ENCODE measurements around the gene CAPZA2.

Gene CAPZA2

DNA sequence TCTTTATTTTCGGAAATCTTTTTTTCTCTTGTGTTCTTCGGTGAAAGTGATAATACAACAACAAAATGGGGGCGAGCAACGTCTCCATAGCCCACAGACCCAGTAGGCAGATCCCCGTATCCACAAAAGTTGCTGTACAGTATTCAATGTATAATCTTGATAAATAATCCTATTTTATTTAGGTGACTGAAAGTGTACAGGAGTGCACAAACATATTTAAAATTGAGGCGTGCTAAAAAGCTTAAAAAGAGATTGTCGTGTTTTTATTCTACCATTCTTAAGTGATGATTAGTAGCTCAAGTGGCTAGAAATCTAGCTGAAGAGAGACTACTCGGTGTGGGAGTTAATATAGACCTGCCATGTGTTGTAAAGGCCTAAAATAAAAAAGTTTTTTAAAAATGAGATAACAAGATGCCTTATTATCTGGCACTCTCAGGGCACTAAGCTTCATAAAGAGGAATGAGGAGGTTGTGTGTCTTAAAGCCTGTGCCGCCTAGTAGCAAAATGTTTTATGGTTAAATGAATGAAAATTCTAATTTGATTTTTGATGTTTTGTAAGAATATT, 1.6 kb downstream of the CAPZA2 start:
- TF ChIP-seq CEBPB (IDR thresholded peaks at IDR 0.05) (no peak), TCF12 (IDR thresholded peaks at IDR 0.05; ENCODE audit: low read depth) (no peak)

DNA sequence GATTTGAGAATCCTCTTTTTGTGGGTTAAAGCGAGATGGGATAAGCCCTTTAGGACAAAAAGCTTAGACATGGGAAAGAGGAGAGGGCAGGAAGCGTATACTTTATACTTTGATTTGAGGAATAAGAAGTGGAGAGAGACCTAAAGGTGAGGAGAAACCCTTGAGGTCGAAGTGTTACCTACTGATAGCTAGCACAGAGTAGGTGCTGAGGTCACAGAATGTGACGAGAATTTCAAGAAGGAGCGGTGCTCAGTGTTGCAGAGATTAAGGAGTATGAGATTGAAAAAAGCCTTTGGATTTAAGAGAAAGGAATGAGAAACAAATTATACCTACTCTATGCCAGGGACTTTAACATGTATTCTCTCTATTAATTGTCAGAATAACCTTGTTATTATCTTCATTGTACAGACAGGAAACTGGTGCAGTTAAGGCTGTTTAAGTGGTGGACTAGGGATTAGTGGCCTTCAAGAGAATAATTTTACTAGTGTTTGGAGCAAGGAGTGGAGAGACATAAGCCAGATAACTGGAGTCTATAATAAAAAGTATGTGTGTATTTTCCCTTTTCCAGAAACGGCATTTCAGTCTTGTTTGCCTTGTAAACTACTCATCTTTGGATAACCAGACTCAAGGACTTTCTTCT, 8.8 kb downstream of the CAPZA2 start:
- no peak for TF ChIP-seq RAD21 (IDR thresholded peaks at IDR 0.05; ENCODE audit: low read depth)
- TF ChIP-seq, protein P1, sequence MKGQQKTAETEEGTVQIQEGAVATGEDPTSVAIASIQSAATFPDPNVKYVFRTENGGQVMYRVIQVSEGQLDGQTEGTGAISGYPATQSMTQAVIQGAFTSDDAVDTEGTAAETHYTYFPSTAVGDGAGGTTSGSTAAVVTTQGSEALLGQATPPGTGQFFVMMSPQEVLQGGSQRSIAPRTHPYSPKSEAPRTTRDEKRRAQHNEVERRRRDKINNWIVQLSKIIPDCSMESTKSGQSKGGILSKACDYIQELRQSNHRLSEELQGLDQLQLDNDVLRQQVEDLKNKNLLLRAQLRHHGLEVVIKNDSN (IDR thresholded peaks at IDR 0.05), result no peak
- TF ChIP-seq EP300 (IDR thresholded peaks at IDR 0.05; ENCODE audit: borderline replicate concordance), result no peak
- TF ChIP-seq CEBPB (IDR thresholded peaks at IDR 0.05), result no peak
- TF ChIP-seq TAF1 (IDR thresholded peaks at IDR 0.05; ENCODE audit: low read depth), result no peak
- TF ChIP-seq CREB1 (IDR thresholded peaks at IDR 0.05; ENCODE audit: low read depth), result no peak
- no peak for TF ChIP-seq FOXM1 (IDR thresholded peaks at IDR 0.05; ENCODE audit: borderline replicate concordance, low read depth)
- TF ChIP-seq EGR1 (IDR thresholded peaks at IDR 0.05), result no peak
- TF ChIP-seq, protein P2, sequence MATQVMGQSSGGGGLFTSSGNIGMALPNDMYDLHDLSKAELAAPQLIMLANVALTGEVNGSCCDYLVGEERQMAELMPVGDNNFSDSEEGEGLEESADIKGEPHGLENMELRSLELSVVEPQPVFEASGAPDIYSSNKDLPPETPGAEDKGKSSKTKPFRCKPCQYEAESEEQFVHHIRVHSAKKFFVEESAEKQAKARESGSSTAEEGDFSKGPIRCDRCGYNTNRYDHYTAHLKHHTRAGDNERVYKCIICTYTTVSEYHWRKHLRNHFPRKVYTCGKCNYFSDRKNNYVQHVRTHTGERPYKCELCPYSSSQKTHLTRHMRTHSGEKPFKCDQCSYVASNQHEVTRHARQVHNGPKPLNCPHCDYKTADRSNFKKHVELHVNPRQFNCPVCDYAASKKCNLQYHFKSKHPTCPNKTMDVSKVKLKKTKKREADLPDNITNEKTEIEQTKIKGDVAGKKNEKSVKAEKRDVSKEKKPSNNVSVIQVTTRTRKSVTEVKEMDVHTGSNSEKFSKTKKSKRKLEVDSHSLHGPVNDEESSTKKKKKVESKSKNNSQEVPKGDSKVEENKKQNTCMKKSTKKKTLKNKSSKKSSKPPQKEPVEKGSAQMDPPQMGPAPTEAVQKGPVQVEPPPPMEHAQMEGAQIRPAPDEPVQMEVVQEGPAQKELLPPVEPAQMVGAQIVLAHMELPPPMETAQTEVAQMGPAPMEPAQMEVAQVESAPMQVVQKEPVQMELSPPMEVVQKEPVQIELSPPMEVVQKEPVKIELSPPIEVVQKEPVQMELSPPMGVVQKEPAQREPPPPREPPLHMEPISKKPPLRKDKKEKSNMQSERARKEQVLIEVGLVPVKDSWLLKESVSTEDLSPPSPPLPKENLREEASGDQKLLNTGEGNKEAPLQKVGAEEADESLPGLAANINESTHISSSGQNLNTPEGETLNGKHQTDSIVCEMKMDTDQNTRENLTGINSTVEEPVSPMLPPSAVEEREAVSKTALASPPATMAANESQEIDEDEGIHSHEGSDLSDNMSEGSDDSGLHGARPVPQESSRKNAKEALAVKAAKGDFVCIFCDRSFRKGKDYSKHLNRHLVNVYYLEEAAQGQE (IDR thresholded peaks at IDR 0.05; ENCODE audit: low read depth), result no peak
- TF ChIP-seq, protein P3, sequence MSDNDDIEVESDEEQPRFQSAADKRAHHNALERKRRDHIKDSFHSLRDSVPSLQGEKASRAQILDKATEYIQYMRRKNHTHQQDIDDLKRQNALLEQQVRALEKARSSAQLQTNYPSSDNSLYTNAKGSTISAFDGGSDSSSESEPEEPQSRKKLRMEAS (IDR thresholded peaks at IDR 0.05), result no peak
- TF ChIP-seq NFIC (IDR thresholded peaks at IDR 0.05), result no peak
- TF ChIP-seq ZBTB7A (IDR thresholded peaks at IDR 0.05; ENCODE audit: low read depth), result no peak
- TF ChIP-seq TEAD4 (IDR thresholded peaks at IDR 0.05), result no peak
- no peak for TF ChIP-seq TCF12 (IDR thresholded peaks at IDR 0.05; ENCODE audit: low read depth)
- no peak for TF ChIP-seq YY1 (IDR thresholded peaks at IDR 0.05; ENCODE audit: low read depth)

DNA sequence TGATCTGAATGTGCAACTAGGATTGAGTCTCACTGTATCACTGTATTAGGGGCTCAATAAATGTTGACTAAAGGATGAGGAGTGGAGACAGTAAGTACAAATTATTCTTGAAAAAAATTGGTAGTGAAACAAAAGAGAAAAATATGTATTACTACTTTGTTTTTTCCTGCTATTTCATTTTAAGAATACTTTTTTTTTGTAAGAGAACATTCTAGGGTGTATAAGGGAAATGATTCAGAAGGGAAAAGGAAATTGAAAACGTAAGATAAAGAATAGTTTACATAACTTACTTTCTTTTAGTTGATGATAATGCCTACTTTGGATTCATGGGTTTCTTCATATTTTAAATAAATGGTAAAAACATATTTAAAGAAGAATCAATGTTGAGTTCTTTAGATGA, 9.6 kb downstream of the CAPZA2 start:
- TF ChIP-seq EP300 (IDR thresholded peaks at IDR 0.05; ENCODE audit: borderline replicate concordance) (no peak), RAD21 (IDR thresholded peaks at IDR 0.05; ENCODE audit: low read depth) (no peak), EGR1 (IDR thresholded peaks at IDR 0.05) (no peak)
- TF ChIP-seq, protein P2 (IDR thresholded peaks at IDR 0.05; ENCODE audit: low read depth), result no peak

DNA sequence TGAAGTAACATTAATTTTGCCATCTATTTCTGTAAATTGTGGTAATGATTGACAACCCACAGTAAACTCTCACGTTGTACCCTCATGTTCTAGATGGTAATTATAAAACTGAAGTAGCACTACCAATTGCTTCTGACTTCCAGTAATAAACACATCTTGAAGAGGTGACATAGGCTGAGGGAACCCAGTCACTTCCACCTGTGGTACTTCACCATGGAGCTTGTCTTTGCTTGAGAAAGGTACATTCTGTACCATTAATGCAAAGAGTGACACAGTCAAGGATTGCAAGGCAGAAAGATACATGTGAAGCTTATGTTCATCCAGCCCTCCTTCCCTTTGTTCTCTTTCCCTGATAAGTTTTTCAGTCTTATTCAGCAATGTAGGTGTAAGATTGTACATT, 11.2 kb downstream of the CAPZA2 start:
- TF ChIP-seq NFIC (IDR thresholded peaks at IDR 0.05), result no peak
- TF ChIP-seq, protein P2 (IDR thresholded peaks at IDR 0.05; ENCODE audit: low read depth), result no peak
- TF ChIP-seq, protein P1 (IDR thresholded peaks at IDR 0.05), result no peak
- no peak for TF ChIP-seq RAD21 (IDR thresholded peaks at IDR 0.05; ENCODE audit: low read depth)
- TF ChIP-seq CREB1 (IDR thresholded peaks at IDR 0.05; ENCODE audit: low read depth), result no peak
- TF ChIP-seq, protein P3 (IDR thresholded peaks at IDR 0.05), result no peak
- no peak for TF ChIP-seq YY1 (IDR thresholded peaks at IDR 0.05; ENCODE audit: low read depth)
- no peak for TF ChIP-seq FOXM1 (IDR thresholded peaks at IDR 0.05; ENCODE audit: borderline replicate concordance, low read depth)
- TF ChIP-seq EP300 (IDR thresholded peaks at IDR 0.05; ENCODE audit: borderline replicate concordance), result no peak

Data from Ishikawa (cell line).